Upper lobe of left lung (tissue), 4 donors: ENCODE data around the gene DAPK2.

Experiments used
- EP300 ChIP-seq, 4 donors: sonication (generic); formaldehyde crosslinking; IDR thresholded peaks; one replicate each; pipeline ENCODE4 v1.5.1; 2017; ENCODE audit warnings: antibody characterized with exemption in 4 of 4, control low read depth in 2 of 4
- POLR2A ChIP-seq, 4 donors: fragments of 450-650 bp; IDR thresholded peaks; one replicate each; pipeline ENCODE4 v1.5.1; 2016 to 2017; ENCODE audit warnings: antibody characterized with exemption in 4 of 4, mild to moderate bottlenecking in 2 of 4
- POLR2AphosphoS5 ChIP-seq, 2 donors: sonication (generic); formaldehyde crosslinking; IDR thresholded peaks; one replicate each; pipeline ENCODE4 v1.5.1; 2017; ENCODE audit warnings: antibody characterized with exemption in 2 of 2
- TF ChIP-seq, protein P1 (sequence below), 6 experiments: fragments of 450-650 bp in 4 of 6; fragments of 200-600 bp in 2 of 6; sonication (generic) in 2 of 6; IDR thresholded peaks; one replicate each; pipeline ENCODE4 v1.5.1; 2016 to 2019; ENCODE audit warnings: antibody characterized with exemption in 6 of 6

- TF ChIP-seq, protein P1, sequence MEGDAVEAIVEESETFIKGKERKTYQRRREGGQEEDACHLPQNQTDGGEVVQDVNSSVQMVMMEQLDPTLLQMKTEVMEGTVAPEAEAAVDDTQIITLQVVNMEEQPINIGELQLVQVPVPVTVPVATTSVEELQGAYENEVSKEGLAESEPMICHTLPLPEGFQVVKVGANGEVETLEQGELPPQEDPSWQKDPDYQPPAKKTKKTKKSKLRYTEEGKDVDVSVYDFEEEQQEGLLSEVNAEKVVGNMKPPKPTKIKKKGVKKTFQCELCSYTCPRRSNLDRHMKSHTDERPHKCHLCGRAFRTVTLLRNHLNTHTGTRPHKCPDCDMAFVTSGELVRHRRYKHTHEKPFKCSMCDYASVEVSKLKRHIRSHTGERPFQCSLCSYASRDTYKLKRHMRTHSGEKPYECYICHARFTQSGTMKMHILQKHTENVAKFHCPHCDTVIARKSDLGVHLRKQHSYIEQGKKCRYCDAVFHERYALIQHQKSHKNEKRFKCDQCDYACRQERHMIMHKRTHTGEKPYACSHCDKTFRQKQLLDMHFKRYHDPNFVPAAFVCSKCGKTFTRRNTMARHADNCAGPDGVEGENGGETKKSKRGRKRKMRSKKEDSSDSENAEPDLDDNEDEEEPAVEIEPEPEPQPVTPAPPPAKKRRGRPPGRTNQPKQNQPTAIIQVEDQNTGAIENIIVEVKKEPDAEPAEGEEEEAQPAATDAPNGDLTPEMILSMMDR (IDR thresholded peaks at IDR 0.05) = no peak
- TF ChIP-seq POLR2A (IDR thresholded peaks at IDR 0.05) = no peak
- TF ChIP-seq EP300 (IDR thresholded peaks at IDR 0.05) = no peak
- no peak for TF ChIP-seq POLR2AphosphoS5 (IDR thresholded peaks at IDR 0.05)
Observed at GRCh38 chr15:64034519-64034918, 11.8 kb downstream of the DAPK2 start.
